ENCODE results near the gene EIF4G3.

The EIF4G3 gene

GRCh38 chr1:21046132-21046531 lies 130.6 kb downstream of the EIF4G3 start:
- TF ChIP-seq CEBPB (IDR thresholded peaks at IDR 0.05) (no peak), TEAD4 (IDR thresholded peaks at IDR 0.05) (no peak), MAX (IDR thresholded peaks at IDR 0.05) (no peak)

GRCh38 chr1:21045351-21045750 lies 131.3 kb downstream of the EIF4G3 start:
- no peak for TF ChIP-seq EP300 (IDR thresholded peaks at IDR 0.05; ENCODE audit: borderline replicate concordance)
- TF ChIP-seq USF1 (IDR thresholded peaks at IDR 0.05), result no peak
- TF ChIP-seq CEBPB (IDR thresholded peaks at IDR 0.05), result no peak
- no peak for TF ChIP-seq CREB1 (IDR thresholded peaks at IDR 0.05; ENCODE audit: low read depth)

GRCh38 chr1:21042929-21043605 lies 133.6 kb downstream of the EIF4G3 start:
- TF ChIP-seq MAX (IDR thresholded peaks at IDR 0.05), result no peak
- no peak for TF ChIP-seq ZBTB7A (IDR thresholded peaks at IDR 0.05; ENCODE audit: low read depth)
- TF ChIP-seq RAD21 (IDR thresholded peaks at IDR 0.05; ENCODE audit: low read depth), result no peak
- no peak for TF ChIP-seq TEAD4 (IDR thresholded peaks at IDR 0.05)
- TF ChIP-seq EGR1 (IDR thresholded peaks at IDR 0.05), result no peak
- TF ChIP-seq USF1 (IDR thresholded peaks at IDR 0.05), result no peak
- no peak for TF ChIP-seq NFIC (IDR thresholded peaks at IDR 0.05)
- no peak for TF ChIP-seq TCF12 (IDR thresholded peaks at IDR 0.05; ENCODE audit: low read depth)
- no peak for TF ChIP-seq EP300 (IDR thresholded peaks at IDR 0.05; ENCODE audit: borderline replicate concordance)
- TF ChIP-seq CEBPB (IDR thresholded peaks at IDR 0.05), result no peak
- no peak for TF ChIP-seq FOXM1 (IDR thresholded peaks at IDR 0.05; ENCODE audit: borderline replicate concordance, low read depth)
- TF ChIP-seq YY1 (IDR thresholded peaks at IDR 0.05; ENCODE audit: low read depth), result no peak
- TF ChIP-seq CREB1 (IDR thresholded peaks at IDR 0.05; ENCODE audit: low read depth), result no peak
- no peak for TF ChIP-seq TAF1 (IDR thresholded peaks at IDR 0.05; ENCODE audit: low read depth)
- no peak for TF ChIP-seq REST (IDR thresholded peaks at IDR 0.05; ENCODE audit: low read depth)

GRCh38 chr1:21041541-21041940 lies 135.2 kb downstream of the EIF4G3 start:
- TF ChIP-seq ZBTB7A (IDR thresholded peaks at IDR 0.05; ENCODE audit: low read depth) (no peak), CREB1 (IDR thresholded peaks at IDR 0.05; ENCODE audit: low read depth) (no peak), YY1 (IDR thresholded peaks at IDR 0.05; ENCODE audit: low read depth) (no peak), CEBPB (IDR thresholded peaks at IDR 0.05) (no peak), MAX (IDR thresholded peaks at IDR 0.05) (no peak), USF1 (IDR thresholded peaks at IDR 0.05) (no peak), EGR1 (IDR thresholded peaks at IDR 0.05) (no peak), RAD21 (IDR thresholded peaks at IDR 0.05; ENCODE audit: low read depth) (no peak), EP300 (IDR thresholded peaks at IDR 0.05; ENCODE audit: borderline replicate concordance) (no peak), TAF1 (IDR thresholded peaks at IDR 0.05; ENCODE audit: low read depth) (no peak), TEAD4 (IDR thresholded peaks at IDR 0.05) (no peak), FOXM1 (IDR thresholded peaks at IDR 0.05; ENCODE audit: borderline replicate concordance, low read depth) (no peak), TCF12 (IDR thresholded peaks at IDR 0.05; ENCODE audit: low read depth) (no peak), REST (IDR thresholded peaks at IDR 0.05; ENCODE audit: low read depth) (no peak), NFIC (IDR thresholded peaks at IDR 0.05) (no peak)

GRCh38 chr1:21037091-21037490 lies 139.6 kb downstream of the EIF4G3 start:
- TF ChIP-seq CREB1 (IDR thresholded peaks at IDR 0.05; ENCODE audit: low read depth) (no peak), USF1 (IDR thresholded peaks at IDR 0.05) (no peak), ZBTB7A (IDR thresholded peaks at IDR 0.05; ENCODE audit: low read depth) (no peak), MAX (IDR thresholded peaks at IDR 0.05) (no peak)
